ENCODE results near the gene ROPN1. TPM values are rescaled to one million over a fixed set of nuclear protein-coding genes. Genes with fewer than 3 reads are reported as not detected.
"Not testable (repeated sequence)": the region's sequence is repeated elsewhere in the genome, so short reads cannot be mapped to it uniquely, and the experiment has no call there.

Gene ROPN1
- total RNA-seq, 1 donor from 2014 or later = not detected

DNA sequence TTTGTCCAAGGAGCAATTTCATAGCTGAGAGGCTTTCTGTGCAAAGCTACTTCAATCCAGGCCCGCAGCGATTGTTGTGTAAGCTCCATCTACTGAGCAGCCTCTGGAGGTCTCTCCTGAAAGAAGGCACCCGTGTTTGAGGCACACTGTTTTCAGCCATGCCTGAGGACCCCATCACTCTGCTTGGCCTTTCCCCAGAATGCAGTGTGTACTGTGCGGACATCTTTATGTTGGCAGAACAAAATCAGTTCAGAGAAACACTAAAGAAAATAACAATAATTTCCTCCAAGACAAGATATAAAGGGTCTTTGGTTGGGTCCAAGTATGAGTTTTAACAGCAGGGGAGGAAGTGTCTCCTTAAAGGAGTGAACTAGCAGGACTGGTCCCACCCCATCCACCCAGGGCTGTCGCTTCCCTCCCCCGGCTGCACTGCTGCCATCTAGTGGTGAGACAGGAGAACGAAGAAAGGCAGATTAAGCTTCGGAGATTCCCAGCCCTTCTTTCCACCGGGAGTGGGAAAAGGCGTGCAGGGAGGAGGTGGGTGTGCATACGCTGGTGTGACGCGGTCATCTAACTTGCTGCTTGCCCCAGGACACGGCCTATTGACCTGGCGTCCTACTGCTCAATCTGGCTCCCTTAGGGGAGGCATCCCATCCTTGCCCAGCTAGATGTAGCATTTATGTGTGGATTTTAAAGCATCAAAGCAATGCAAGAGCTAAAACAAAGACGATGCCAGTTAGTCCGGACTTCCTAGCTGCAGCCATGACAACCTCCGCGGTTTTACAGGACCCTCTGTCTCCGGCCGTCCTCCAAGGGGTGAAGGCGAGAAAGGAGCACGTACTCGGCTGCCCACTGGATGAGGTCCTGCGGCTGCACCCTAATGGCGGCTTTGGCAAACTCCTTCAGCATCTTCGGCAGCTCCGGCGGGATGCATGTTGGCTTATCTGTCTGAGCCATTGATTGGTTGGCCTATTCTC lies 12.1 kb downstream of the ROPN1 start:
- TF ChIP-seq, protein P1, sequence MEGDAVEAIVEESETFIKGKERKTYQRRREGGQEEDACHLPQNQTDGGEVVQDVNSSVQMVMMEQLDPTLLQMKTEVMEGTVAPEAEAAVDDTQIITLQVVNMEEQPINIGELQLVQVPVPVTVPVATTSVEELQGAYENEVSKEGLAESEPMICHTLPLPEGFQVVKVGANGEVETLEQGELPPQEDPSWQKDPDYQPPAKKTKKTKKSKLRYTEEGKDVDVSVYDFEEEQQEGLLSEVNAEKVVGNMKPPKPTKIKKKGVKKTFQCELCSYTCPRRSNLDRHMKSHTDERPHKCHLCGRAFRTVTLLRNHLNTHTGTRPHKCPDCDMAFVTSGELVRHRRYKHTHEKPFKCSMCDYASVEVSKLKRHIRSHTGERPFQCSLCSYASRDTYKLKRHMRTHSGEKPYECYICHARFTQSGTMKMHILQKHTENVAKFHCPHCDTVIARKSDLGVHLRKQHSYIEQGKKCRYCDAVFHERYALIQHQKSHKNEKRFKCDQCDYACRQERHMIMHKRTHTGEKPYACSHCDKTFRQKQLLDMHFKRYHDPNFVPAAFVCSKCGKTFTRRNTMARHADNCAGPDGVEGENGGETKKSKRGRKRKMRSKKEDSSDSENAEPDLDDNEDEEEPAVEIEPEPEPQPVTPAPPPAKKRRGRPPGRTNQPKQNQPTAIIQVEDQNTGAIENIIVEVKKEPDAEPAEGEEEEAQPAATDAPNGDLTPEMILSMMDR (IDR thresholded peaks at IDR 0.05; ENCODE audit: unreplicated experiment) = peak; percentile 70

DNA sequence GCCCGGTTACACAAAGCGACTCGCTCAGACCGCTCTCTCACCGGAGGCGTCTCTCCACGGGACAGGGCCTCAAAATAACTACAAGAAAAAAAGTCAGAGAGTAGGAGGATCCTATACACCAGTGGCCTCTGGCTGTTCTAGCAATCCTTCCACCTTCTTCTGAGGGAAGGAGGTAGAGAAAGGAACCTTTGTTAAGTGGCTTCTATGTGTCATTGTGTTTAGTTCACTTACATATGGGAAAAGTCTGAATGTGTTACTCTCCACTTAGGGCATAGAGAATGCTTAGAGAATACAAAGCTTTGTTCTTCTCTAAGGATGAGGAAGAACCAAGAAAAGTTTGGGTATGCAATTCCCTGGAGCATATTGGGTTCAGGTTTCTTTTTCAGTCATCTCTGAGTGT lies 15.0 kb downstream of the ROPN1 start:
- H3K36me3 Mint-ChIP-seq (ENCODE audit: low read depth, unreplicated experiment); H3K27me3 Mint-ChIP-seq (ENCODE audit: unreplicated experiment); H3K27ac Mint-ChIP-seq (ENCODE audit: unreplicated experiment); H3K9me3 Mint-ChIP-seq (ENCODE audit: unreplicated experiment); H3K4me1 Mint-ChIP-seq (ENCODE audit: unreplicated experiment); DNase-seq (ENCODE audit: low spot score); H3K4me3 Mint-ChIP-seq (ENCODE audit: unreplicated experiment): not testable (repeated sequence)

More for the DNA sequence above, 12.1 kb downstream of the ROPN1 start:
- H3K4me3 Mint-ChIP-seq (ENCODE audit: unreplicated experiment) = peak overlapping the region; percentile 49
- H3K27ac Mint-ChIP-seq (ENCODE audit: unreplicated experiment); H3K27me3 Mint-ChIP-seq (ENCODE audit: unreplicated experiment); H3K36me3 Mint-ChIP-seq (ENCODE audit: low read depth, unreplicated experiment); H3K9me3 Mint-ChIP-seq (ENCODE audit: unreplicated experiment); H3K4me1 Mint-ChIP-seq (ENCODE audit: unreplicated experiment): not testable (repeated sequence)
- DNase-seq (ENCODE audit: low spot score) = peak; percentile 49

DNA sequence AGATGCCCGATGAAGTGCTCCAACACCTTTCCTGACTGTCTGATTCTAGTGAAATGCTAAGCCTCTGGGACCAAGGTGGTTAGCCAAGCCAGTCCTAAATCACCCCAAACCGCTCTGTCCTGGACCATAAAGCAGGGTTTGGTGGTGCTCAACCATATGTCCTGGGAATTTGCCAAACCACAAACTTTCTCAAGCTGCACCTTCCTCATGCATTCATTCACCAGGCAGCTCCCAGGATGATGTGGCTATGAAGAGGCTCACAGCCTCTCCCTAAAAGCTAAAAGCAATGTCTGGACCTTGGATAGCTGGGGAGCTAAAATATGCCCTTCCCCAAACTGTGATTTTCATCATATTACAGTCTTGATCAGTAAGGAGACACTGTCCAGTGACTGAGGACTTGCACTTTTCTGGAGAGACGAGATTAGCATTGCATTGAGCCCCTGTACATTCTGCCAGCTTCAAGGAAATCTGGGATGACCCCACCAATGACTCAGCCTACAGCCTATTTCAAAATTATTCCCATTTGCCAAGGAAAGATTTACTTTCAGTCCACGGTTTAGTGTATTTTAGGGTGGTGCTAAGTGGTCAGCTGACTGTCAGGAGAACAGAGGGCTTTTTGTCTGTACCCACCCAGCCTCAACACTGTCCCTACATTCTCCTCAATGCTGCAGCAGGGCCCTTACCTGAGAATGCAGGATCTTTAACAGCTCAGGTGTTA lies 15.6 kb downstream of the ROPN1 start:
- not testable (repeated sequence) for H3K9me3 Mint-ChIP-seq (ENCODE audit: unreplicated experiment); H3K4me1 Mint-ChIP-seq (ENCODE audit: unreplicated experiment); H3K27me3 Mint-ChIP-seq (ENCODE audit: unreplicated experiment); H3K4me3 Mint-ChIP-seq (ENCODE audit: unreplicated experiment); DNase-seq (ENCODE audit: low spot score); H3K36me3 Mint-ChIP-seq (ENCODE audit: low read depth, unreplicated experiment); H3K27ac Mint-ChIP-seq (ENCODE audit: unreplicated experiment)

DNA sequence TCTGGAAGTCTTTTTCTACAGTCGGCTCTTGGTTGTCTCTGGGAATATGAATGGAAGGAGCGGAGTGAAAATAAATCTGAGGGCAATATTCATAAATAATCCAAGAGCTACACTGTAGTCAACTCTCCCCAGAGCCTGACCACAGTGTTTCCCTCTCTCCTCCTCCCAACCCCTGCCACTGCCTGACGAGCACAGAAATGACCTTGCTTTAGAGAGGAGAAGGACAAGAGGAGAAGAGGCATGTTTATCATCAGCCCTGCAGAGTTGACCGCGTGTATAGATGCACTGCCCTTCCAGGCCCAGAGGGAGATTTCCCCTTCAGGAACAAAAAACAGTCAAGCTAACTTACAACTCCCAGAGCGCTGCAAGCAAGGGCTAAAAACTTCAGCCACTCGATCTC lies 16.9 kb downstream of the ROPN1 start:
- not testable (repeated sequence) for H3K9me3 Mint-ChIP-seq (ENCODE audit: unreplicated experiment); H3K4me3 Mint-ChIP-seq (ENCODE audit: unreplicated experiment); H3K27me3 Mint-ChIP-seq (ENCODE audit: unreplicated experiment); H3K27ac Mint-ChIP-seq (ENCODE audit: unreplicated experiment); DNase-seq (ENCODE audit: low spot score); H3K36me3 Mint-ChIP-seq (ENCODE audit: low read depth, unreplicated experiment); H3K4me1 Mint-ChIP-seq (ENCODE audit: unreplicated experiment)

DNA sequence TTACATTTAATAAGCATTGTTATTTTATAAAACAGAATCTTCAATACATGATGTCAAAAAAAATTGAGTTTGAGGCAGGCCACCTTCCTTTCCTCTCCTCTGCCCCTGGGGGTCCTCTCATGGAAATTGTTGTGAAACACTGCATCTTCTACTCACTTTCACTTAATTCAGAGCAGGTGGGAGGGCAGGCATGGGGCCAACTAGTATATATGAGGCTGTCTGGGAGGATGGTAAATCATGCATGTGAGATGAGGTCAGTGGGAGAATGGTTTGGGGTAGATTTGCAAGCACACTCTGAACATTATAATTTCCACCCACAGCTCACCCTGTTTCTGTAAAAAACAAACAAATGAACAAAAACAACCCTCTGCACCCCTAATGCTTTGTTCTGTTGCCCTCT lies 20.5 kb downstream of the ROPN1 start:
- H3K27me3 Mint-ChIP-seq (ENCODE audit: unreplicated experiment) = no peaks in the 10 kb centered on the region

DNA sequence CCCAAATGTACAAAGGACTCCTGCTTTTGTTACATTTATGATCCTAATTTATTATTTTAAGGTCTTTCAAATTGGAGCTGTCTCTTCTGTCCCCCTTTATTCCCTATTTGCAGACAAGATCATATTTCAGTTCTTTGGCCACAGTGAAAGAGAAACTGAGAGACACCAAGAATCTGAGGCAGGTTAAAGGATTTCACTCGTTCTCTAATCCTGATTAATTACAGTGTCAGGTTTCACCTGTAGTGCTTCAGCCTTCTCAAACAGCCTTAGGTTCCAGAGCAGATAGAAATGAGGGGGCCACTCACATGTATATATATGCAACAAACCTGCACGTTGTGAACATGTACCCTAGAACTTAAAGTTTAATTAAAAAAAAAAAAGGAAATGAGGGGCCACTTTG lies 24.7 kb downstream of the ROPN1 start:
- H3K36me3 Mint-ChIP-seq (ENCODE audit: low read depth, unreplicated experiment); H3K9me3 Mint-ChIP-seq (ENCODE audit: unreplicated experiment); H3K27ac Mint-ChIP-seq (ENCODE audit: unreplicated experiment): not testable (repeated sequence)

More for the DNA sequence above, 20.5 kb downstream of the ROPN1 start:
- TF ChIP-seq, protein P1 (IDR thresholded peaks at IDR 0.05; ENCODE audit: unreplicated experiment) = no peak
- peaks cover 7% of the 10 kb centered on the region for H3K4me1 Mint-ChIP-seq (ENCODE audit: unreplicated experiment)
- H3K4me3 Mint-ChIP-seq (ENCODE audit: unreplicated experiment) = no peak overlapping the region
- no peak for DNase-seq (ENCODE audit: low spot score)
- H3K27ac Mint-ChIP-seq (ENCODE audit: unreplicated experiment) = no peak overlapping the region
- H3K9me3 Mint-ChIP-seq (ENCODE audit: unreplicated experiment) = no peaks in the 10 kb centered on the region
- H3K36me3 Mint-ChIP-seq (ENCODE audit: low read depth, unreplicated experiment) = no peaks in the 10 kb centered on the region

DNA sequence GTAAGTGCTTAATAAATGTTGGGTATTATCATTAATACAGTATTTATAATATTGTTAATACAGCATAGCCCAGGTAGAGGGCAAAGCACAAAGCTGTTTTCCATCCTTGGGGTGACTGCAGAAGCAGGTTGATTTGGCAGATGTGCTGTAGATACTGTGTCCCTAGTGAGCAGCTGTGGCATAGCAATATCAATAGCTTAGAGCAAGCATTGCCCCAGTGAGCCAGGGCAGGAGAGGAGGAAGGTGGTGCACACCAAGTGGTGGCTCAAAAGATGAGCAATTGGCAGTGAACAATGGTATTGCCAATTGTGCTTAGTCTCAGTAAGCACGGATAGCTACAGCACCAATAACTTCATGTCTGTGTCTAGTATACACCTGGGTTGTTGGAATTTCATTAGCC lies 25.1 kb downstream of the ROPN1 start:
- not testable (repeated sequence) for H3K4me3 Mint-ChIP-seq (ENCODE audit: unreplicated experiment); H3K27ac Mint-ChIP-seq (ENCODE audit: unreplicated experiment); H3K27me3 Mint-ChIP-seq (ENCODE audit: unreplicated experiment); H3K9me3 Mint-ChIP-seq (ENCODE audit: unreplicated experiment); DNase-seq (ENCODE audit: low spot score); H3K4me1 Mint-ChIP-seq (ENCODE audit: unreplicated experiment); H3K36me3 Mint-ChIP-seq (ENCODE audit: low read depth, unreplicated experiment)

More for the DNA sequence above, 24.7 kb downstream of the ROPN1 start:
- not testable (repeated sequence) for H3K4me3 Mint-ChIP-seq (ENCODE audit: unreplicated experiment); H3K4me1 Mint-ChIP-seq (ENCODE audit: unreplicated experiment); H3K27me3 Mint-ChIP-seq (ENCODE audit: unreplicated experiment); DNase-seq (ENCODE audit: low spot score)

DNA sequence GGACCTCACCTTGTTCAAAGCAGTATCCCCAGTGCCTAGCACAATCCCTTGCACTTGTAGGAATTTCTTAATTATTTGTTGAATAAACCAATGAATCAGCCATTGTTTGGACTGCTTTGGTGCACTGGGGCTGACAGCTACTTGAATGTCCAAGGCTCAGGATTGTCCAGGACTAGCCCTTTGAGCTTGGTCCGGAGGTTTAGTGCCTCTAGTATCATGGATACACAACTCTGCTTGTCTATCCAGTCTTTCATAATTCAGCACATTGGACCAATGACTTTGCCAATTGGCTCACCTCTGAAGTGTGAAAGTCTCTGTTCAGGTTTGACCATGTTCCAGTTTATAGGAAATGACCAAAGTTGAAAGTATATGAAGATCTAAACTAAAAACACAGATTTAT lies 27.1 kb downstream of the ROPN1 start:
- not testable (repeated sequence) for H3K27ac Mint-ChIP-seq (ENCODE audit: unreplicated experiment); H3K36me3 Mint-ChIP-seq (ENCODE audit: low read depth, unreplicated experiment); H3K4me1 Mint-ChIP-seq (ENCODE audit: unreplicated experiment); DNase-seq (ENCODE audit: low spot score); H3K4me3 Mint-ChIP-seq (ENCODE audit: unreplicated experiment); H3K9me3 Mint-ChIP-seq (ENCODE audit: unreplicated experiment); H3K27me3 Mint-ChIP-seq (ENCODE audit: unreplicated experiment)
